CD4-positive, alpha-beta T cell treated with Interleukin-6 for 4 hours (primary cell): Measurements from ENCODE around the gene FSTL4.

Experiments used
- DNase-seq: peaks from one replicate; pipeline ENCODE4 v3.0.0-alpha.2; 2020; ENCODE audit warnings: mixed read lengths

Gene FSTL4

DNA sequence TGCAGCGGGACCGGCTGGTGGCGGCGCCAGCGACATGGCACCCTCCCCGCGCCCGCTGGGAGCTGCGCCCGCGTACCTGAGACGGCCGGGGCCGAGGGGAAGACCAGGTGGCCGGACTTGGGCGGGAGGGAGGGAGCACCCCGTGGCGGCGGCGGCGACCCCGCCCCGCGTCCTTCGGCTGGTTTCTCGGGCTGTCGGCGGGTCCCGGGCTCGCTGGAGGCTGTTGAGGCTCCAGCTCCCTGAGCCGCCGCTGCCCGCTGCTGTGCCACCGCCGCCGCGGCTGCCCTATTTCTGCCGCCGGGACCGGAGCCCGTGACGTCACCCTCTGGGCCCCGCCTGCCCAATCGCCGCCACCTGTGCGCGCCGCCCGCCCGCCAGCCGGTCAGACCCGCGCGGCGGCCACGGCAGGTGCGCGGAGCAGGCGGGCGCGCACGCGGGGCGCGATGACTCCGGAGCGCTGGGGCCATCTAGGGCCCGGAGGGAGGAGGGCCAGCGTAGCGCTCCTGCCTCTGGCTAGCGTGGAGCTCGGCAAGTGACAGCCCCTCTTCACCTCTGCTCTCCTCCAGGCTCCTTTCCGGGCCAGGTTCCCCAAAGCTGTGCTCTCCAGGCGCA is at the start of gene FSTL4:
TSS of gene FSTL4 (minus strand) at position 293 of the 612 bp plus-strand sequence.
- peak; percentile 39 for DNase-seq

DNA sequence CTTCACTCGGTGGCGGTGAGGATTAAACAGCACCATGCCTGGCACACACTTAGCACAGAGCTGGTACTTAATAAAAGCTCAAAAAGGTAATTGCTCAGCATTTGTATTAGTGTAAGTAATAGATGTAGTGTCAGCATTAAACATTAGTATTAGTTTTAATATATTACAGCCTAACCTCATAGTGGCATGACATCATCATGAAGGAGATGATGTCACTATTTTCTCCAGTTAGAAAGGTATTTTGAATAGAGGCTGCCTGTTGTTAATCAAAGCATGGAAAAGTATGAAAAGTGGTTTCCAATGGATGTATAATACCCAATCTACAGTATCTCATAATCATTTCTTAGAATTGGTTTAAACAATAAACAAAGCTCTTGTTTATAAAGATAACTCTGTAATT is 49.0 kb upstream of the FSTL4 start:
- DNase-seq: no peak

DNA sequence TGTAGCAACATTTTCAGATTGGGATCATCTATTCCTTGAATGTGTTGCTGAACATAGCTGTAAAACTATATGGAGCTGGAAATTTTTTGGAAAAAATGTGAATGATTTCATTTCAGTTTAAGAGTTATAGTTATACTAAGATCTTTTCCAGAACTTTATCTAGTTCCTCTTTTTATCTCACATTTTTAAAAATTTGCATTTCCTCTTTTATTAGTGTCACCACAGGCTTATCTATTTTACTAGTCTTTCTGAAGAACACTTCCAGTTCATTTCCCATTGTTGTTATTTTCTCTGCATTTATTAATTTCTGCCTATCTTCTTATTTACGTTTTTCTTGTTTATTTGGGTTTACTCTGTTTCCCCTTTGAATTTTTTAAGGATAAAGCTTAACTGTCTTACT is 46.0 kb upstream of the FSTL4 start:
- DNase-seq: no peak

DNA sequence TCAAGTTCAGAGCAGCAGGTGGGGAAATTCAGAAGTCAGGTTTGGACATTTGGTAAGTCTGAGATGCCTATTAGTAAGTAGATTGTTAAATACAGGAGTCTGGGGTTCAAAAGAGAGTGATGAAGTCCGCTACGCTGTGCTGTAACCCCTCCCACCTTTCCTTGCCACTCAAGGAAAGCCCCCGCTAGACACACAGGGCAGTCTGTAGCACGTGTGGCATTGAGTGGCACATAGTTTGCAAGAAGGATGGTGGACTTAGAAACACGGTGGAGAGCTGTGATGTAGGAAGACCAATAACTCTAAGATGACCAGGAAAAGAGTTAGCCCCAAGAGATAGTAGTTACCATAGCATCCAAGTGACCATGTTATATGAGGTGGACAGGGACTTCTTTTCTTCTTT is 44.7 kb upstream of the FSTL4 start:
- DNase-seq: no peak

DNA sequence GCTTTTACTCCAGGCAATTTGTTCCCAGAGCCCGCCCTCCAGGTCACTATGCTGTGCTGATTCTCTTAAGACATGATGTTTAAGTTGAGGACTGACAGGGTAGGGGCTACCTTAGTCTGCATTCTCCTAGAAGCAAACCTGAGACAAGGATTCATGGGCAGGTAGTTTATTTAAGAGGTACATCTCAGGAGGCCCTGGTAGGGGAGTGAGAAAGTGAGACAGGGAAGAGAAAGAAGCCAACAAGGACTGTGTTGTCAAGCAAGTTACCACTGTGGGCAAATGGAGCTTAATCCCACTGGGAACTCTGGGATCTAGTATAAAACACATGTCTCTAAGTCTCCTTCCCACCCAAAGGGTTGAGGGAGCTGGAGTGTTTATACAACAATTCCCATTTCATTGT is 43.6 kb upstream of the FSTL4 start:
- DNase-seq: no peak

DNA sequence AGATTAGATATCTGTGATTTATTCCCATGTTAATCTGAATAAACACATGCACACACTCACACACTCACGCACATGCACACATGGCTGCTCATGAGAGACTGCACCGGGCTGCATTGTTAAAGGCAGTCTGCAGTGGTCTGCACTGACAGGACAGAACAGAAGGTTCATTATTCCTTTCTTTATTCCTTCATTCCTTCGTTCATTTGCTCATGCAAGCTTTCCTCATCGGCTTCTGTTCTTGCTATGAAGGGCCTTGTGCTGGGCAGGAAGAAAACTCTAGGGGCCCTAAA is 41.4 kb upstream of the FSTL4 start:
- DNase-seq: no peak

DNA sequence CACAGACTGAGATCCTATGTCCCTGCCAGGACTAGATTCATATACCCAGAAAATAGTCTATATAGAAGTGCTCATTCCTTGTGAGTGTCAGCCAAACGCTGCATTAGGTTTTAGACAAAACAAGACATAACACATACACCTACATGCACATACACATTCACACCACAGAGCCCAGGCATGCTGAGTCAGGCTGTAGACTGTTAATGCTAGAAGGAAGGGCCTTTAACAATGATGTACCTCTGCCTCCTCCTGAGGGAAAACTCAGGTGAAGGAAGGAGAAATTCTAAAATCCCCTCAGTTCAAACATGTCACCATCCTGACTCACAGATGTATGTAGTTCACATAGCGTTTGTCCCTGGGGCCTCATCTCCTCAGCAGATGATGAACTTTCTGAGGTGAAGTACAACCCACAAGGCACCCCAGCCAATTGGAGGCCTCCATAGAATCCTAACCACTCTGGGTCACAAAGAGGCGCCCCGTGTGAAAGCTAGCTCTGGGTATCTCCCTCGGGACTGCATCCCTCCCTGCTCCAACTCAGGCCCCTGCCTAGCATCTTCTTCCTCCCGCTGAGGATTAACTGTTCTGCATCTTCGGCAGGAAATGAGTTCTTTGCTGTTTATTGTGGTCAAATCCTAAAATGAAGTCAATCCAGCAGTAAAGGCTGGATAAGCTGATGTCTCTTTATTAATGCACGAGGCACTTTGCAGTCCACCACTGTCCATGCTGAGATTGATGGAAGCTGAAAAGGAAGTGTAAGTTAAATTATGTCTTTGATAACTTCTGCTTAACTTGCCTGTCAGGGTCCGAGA is 40.8 kb upstream of the FSTL4 start:
- DNase-seq: no peak

DNA sequence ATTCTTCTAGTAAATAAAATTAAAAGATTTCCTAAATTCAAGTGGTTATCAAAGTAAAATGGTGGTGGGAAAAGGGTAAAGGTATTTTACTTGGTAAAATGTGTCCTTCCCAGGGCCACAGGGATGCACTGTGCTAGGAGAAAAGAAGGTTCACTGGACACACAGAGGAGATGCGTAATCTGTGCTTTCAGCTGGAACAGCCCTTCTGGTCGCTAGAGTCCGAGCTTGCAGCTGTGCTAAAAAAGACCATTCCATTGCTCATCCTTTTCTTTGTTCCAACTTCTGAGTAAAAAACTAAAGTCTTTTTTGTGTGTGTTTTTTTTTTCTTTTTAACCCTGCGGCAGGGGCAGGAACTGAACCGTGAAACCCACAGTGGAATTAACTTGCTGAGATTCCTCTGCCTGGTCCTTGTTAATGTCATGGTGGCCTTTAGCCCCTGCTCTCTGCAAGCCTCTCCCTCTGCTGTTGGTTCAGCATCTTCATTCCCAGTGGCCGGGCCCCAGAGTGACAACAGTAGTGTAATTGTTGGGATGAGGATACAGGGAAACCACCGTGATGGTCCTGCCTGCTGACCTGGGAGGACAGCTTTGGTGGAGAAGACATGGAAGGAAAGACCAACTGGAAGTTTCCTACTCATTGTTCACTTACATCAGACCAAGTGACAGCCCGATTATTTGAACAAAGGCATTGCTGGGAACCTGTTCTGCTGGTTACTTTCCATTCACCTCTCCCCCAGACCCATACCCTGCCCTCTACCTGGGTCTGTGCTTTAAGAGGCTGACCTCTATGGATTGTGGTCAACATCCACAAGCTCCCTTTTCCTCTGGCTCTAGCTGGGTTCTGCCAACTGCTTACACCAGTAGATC is 31.9 kb upstream of the FSTL4 start:
- DNase-seq: no peak

DNA sequence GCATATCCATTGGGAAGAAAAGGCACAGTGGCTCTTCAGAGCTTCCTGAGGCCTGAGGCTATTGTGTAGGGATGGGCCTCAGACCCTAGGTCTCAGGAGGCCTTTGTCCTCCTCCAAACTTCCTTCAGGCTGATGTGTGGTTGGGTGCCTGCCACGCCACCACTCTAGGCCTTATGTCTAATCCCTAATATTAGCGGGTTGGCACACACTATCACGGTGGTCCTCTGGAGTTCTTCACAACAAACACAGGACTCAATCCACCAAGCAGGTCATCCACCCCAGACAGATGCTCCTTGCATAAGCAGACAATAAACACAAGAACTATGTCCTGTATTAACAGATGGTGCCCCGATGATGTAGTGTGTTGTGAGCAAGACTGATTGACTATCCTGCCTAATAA is 31.0 kb upstream of the FSTL4 start:
- DNase-seq: no peak

DNA sequence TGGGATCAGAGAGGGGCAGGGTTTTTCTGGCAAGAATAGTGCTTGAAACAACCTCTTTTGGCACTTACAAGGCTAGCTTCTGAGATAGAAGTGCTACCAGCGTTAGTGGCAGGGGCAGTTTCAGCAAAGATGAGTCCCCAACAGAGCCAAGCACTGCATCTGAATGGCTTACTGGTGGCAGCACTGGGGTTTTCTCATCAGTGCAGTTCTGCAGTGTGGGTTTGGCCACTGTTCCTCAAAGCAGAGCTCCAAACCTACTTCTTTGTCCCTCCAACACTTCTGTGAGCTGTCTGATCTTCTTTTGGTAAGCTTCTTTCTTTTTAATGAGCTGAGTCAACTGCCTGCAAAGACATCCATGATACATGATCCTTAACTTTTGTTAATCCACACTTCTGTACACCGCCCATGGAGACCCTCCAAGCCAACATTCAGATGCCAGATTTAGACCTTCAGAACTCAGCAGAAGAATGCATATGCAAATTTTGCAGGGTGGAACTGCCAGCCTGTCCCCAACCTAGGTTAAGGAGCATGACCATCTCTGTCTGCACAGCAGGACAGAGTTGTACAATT is 29.9 kb upstream of the FSTL4 start:
- DNase-seq: no peak

DNA sequence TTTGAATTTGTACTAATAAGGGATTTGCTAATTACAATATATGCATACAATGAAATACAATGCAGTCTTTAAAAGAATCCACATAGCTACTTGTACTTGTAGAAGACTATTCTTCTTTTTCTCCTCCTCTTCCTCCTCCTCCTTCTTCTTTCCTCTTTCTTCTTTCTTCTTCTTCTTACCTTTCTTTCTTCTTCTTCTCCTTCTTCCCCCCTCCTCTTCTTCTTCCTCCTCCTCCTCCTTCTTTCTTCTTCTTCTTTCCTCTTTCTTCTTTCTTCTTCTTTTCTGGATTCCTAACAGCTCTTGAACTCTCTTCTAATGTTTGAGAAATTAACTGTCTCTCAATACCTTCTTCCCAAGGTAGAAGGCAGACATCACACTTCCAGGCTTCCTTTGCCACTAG is 29.3 kb upstream of the FSTL4 start:
- DNase-seq: no peak

DNA sequence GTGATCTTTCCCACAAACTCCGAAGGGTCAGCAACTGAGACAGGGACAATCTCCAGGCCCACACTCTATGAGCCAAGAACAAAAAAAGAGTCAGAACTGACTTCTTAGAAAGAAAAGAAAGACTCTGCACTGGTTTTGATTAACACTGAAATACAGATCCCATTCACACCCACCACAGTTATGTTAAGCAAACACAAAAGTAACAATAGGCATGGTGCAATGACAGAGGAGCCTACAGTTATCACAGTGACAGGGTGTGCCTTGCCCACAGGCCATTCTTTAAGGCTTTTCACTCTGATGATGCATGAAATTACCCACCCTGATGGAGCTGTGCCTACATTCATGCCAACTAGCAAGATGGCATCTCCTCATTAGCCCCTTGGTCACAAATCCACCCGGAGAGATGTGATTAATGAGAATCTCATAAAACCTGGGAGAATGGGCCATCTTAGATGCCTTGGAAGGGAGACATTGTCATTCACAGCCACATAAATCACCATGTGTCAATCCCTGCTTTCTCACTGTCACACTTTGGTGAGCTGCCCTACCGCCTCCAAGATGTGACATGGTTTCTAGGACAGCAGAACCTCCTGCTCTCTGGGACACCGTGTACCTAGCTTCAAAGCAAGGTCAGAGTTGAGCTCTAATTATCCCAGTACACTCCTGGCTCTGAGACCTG is 27.6 kb upstream of the FSTL4 start:
- DNase-seq: no peak

DNA sequence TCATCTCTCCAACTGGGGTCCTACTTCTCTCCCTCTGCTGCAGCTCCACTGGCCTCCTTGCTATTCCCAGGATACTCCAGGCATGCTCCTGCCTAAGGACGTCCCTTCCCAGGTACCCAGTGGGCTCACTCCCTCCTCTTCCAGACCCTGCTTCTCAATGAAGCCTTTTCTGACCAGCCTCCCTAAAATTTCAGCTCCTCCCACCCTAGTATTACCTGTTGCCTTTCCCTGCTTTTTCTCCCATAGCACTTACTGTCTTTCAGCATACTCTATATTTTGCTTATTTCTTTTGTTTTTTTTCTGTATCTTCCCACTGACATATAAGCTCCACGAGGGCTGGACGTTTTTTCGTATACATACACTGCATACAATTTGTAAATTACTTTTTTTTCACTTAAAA is 26.1 kb upstream of the FSTL4 start:
- no peak for DNase-seq

DNA sequence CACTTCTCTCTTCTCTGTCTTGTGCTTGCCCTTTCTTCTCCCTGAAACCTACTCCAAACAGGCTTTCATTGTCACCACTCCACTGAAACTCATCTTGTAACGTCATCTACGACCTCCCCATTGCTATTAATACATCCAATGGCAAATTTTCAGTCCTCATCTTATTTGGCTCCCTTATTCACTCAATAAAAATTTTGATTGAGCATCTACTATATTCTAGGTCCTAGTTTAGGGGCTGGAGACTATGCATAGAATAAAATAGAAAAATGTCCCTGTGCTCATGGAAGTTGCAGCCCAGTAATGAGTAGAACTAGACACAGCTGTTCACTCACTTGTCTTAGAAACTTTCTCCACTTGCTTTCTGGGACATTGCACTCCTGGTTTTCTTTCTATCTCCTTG is 24.9 kb upstream of the FSTL4 start:
- DNase-seq: no peak

DNA sequence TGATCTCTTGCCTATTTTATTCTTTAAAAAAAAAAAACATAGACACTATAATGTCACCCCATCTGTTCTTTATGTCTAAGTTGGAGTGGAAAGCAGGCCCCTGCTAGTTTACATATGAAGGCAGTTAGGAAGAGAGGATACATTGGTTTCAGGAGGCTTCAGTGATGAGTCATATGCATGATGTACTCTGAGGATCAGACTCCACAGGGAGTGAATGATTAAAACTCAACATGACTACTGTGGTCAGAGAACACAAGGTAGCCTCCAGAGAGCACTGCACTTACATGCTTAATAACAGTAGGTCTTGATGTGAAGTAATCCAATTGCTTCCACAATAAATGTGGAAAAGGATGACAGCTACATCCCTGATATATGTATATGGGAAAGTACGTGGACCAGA is 22.7 kb upstream of the FSTL4 start:
- no peak for DNase-seq

DNA sequence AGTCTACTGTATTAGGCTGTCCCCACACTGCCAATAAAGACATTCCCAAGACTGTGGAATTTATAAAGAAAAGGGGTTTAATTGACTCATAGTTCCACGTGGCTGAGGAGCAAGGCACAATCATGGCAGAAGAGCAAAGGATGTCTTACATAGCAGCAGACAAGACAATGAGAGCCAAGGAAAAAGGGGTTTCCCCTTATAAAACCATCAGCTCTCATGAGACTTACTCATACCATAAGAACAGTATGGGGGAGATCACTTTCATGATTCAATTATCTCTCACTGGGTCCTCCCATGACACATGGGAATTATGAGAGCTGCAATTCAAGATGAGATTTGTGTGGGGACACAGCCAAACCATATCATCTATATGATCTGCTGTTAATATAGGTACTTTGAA is 14.8 kb upstream of the FSTL4 start:
- DNase-seq: no peak

DNA sequence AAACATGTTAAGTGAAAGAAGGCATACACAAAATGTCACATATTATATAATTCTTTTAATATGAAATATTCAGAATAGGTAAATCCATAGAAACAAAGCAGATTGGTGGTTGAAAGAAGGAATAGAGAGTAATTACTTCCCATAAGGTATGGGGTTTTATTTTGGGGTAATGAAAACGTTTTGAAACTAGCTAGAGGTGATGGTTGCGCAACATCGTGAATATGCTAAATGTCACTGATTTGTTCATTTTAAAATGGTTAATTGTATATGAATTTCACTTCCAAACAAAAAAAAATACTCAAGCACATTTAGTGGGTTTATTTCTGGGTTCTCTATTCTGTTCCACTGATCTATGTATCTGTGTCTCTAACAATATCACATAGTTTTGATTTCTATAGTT is 12.0 kb upstream of the FSTL4 start:
- no peak for DNase-seq

DNA sequence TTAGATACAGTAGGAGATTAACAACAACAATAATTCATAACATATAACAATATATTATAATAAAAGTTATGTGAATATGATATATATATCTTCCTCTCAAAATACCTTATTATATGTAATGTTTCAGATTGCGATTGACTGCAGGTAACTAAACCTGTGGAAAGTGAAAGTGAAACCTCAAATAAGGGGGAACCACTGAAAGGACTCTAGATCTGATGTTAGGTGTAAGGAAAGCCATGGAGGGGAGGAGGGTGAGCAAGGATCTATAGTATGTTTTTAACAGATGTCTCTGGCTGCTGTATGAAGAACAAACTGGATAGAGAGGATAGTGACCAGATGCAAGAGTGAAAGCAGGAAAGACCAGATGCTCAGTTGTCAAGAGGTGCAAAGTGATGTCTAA is 5.8 kb upstream of the FSTL4 start:
- no peak for DNase-seq

DNA sequence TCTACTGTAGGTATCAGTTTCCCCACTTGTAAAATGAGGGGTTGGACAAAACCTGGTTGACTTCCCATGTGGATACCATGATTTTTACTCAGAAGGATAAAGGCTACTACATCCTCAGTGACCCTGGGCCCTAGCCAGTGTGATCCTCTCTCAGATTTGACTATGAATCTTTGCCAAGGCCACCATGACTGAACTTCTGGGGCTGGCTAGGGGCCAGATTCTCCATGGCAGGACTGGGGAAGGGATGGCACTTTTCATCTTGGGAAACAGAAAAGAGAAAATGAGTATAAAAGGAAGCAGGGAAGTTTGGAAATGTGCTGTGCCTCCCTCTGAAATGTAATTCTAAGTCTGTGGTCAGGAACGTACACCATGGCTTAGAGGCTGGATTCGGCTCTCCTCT is 1.4 kb upstream of the FSTL4 start:
- DNase-seq: no peak

DNA sequence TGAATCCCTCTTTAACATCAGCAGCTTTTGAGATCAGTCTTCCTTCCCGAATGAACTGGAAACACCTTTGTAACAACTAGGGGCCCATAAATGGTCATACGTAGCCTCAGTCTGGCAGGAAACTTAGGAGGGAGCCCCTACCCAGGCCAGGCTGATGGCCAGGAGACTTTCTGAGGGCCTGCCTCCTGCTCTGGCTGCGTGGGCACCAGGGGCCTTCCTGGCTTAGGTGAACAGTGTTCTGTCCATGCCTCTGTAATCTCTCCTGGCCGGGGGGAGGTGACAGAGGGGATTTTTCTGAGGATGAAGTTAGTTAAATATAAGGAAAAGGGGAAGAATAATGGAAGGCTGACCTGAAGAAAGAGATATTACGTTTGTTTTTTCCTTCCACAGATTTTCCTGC is 843 bp upstream of the FSTL4 start:
- no peak for DNase-seq

DNA sequence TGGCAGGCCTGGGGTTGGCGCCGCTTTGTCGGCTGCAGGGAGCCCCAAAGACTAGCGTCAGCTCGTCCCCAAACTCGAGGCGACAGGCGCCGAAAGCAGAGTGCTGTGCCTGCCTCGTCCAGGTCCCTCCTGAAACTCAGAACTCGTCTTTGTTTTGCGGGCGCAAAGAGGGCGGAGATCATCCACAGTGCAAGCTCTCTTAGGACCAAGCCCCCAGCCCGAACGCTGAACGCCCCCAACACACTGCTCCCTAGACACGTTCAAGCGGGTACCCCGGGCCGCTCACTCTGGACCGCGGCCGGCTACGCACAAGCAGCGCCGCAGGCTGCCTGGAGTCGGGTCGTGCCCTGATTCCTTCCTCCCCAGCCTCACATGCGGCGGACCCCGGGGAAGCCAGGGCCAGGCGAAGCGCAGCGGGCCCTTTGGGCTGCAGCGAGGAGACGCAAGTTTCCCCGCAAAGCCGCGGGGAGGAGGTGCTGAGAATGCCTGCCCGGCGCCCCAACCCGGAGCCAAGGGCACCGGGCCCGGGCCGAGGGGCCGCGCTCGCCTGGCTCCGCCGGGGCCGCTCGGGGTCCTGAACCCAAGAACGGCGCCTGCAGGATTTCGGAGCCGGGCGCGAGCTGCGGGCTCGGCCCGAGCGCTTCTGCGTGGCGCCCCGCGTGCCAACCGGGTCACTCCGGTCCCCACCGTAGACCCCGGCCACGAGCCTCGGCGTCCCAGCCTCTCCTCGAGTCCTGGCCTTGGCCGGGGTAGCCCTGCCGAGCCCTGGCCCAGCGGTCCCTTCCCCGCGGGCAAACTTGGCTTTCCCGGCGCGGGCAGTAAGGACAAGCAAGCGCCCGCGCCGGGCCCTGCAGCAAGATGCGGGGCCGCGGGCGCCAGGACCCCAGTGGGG is 738 bp downstream of the FSTL4 start:
- DNase-seq: no peak
